ENCODE data around the gene RIMS3.

GRCh38 chr1:40712997-40713396, 47.5 kb upstream of the RIMS3 start:
- TF ChIP-seq CTCF (IDR thresholded peaks at IDR 0.05) = no peak
- TF ChIP-seq POLR2A (IDR thresholded peaks at IDR 0.05) = no peak

Data from ovary (tissue), 3 donors.